GM12874 (cell line): Measurements from ENCODE around the gene B3GNT2.

Experiments
- CTCF ChIP-seq: IDR thresholded peaks from 2 replicates; pipeline ENCODE4 v1.5.1; 2011; ENCODE audit warnings: low read depth, mild to moderate bottlenecking, control low read depth, low read length, moderate library complexity; ENCODE audit not compliant: insufficient read depth

B3GNT2 gene

DNA sequence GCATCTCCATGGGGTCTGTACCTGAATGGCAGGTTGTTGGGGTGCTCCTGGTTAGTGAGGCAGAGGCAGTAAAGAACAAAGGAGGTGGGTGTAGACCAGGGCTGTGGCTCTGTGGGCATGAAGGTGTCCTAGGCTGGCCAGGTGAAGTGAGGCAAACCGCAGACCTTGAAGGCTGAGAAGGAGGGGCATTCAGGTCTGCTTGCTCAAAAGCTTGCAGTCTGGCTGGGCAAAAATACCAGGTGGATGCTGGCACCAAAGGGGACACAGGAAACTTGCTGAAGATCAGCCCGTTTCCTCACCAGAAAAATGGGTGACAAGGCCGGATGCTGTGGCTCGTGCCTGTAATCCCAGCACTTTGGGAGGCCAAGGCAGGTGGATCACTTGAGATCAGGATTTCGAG is 6.7 kb upstream of the B3GNT2 start:
- TF ChIP-seq CTCF, result no peak

- TF ChIP-seq CTCF, result no peak
Measured at GRCh38 chr2:62192811-62193210, 3.1 kb upstream of the B3GNT2 start.

GRCh38 chr2:62194558-62195420 is 1.1 kb upstream of the B3GNT2 start:
- TF ChIP-seq CTCF, result no peak

- no peak for TF ChIP-seq CTCF
Measured at GRCh38 chr2:62196278-62196901, 475 bp downstream of the B3GNT2 start.

- no peak for TF ChIP-seq CTCF
Measured at GRCh38 chr2:62197011-62197924, 1.4 kb downstream of the B3GNT2 start.

DNA sequence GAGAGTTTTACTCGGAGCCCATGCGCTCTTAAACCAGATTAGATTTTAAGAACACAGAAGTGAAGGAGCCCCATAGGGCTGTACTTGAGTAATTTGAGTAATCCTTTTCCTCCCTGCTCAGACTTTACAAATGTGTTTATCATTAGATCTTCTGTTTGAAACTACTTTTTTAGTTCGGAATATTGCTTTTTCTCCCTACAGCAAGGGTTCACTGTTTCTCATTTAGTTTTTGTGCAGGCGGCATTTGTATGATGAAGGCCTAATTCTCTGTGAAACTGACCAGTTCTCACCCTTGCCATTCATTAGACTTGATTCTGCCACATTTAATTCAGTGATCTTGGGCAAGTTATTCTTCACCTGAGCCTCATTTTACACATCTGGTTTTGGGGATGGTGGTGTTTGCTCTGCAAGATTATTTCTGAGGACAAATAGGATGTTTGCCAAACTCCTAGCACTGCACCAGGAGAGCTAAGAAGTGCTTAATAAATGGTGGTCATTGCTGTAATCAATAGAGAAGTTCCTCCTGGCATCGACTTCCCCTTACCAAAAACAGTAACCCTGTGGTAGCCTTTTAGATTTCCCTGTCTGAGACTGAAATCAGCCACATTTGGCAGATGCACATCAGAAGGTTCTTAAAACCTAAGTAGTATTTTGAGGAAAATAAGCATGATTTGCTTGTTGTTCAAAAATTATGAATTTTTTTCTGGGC is 2.2 kb downstream of the B3GNT2 start:
- TF ChIP-seq CTCF, result no peak
